ENCODE data around the gene ITM2B.

ITM2B gene

GRCh38 chr13:48311223-48311622 lies 78.2 kb downstream of the ITM2B start:
- DNase-seq (ENCODE audit: low read depth): no peak

- no peak for DNase-seq (ENCODE audit: low read depth)
Measured at GRCh38 chr13:48315969-48316650, 83.1 kb downstream of the ITM2B start.

DNA sequence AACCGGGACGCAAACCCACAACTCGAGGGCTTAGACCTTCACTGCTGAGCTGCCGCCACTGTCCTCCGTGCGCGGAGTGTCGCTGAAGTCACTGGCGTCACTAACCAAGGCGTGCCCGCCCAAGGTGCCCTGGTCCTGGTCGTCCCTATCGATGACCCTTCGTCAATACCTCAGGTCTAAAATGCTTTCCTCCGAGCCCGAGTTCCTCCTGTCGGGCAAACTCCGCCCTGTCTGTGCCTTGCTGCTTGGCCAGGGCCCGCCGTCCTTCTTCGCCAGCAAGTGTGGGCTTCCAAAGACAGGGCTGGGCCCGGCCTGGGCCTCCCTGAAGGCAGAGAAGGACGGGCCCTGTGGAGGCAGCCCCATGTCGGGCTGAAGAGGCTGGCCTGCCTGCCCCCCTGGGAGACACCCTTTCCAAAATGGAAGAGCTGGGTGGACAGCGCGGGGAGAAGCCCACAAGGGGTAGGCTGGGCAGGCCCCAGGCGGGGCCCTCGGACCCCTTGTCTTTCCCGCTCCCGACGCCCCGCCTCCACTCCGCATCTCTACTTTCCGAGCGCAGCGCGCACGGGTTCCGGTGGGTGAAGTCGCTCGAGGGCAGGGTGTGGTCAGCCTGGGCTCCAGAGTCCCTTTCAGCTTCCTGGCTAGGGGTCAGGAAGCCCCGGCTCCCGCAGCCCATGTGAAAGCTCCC lies 84.0 kb downstream of the ITM2B start:
- DNase-seq (ENCODE audit: low read depth): no peak

DNA sequence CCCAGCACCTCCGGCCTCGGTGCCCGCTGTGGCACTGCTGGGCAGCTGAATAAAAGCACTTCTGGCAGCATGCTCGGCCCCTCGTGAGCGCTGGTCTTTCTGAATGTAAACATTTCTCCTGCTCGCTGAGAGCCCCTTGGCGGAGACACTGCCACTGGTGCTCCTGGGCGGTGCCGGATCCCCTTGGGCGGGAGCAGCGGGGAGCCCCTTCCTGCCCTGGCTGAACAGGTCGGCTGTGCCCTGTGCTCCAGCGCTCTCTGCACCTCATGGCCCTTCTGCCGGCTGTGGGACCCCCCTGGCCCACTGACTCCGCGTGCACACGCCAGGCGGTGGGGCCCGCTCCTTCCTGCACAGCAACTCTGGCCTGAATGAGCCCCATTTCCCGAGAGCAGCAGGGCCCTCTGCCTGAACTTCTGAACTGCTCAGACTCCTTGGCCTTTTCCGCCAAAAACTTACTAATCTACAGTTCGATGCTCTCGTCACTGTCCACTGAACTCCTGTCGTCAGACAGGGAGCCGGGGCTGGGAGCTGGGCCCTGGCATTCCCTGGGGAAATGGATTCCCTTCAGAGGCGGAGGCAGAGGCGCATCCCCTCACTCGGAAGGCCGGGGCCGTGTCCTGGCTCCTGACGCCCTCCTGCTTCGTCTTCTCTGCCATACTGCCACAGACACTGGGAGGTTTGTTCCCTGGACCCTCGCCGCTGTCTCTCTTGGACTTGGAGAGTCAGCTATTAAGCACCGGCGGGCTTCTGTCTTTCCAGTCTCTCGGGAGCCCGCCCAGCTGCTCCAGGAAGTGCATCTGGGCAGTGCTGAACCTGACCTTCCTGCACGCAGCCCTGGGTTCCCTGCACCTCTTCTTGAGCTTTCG lies 84.7 kb downstream of the ITM2B start:
- no peak for DNase-seq (ENCODE audit: low read depth)

DNA sequence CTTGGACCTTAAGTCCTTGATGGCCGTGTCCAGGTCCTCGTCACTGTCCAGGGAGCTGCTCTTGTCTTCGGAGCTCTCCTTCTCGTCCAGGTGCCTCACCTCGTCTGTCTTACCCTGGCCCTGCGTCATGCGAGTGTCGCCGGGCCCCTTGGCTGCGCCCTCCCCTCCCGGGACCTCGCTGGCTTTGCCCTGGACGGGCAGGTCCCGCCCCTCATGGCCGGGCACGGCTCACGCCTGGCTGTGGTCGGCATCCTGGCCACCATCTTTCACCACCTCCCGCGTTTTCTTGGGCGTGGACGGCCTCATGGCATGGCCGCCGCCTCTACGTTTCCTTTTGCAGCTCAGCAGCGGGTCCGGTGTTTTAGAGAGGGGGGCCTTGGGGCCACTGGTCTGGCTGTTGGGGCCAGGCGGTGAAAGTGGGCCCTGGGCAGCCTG lies 85.4 kb downstream of the ITM2B start:
- DNase-seq (ENCODE audit: low read depth): no peak

GRCh38 chr13:48318821-48319511 lies 86.0 kb downstream of the ITM2B start:
- no peak for DNase-seq (ENCODE audit: low read depth)

Measured in stimulated activated CD8-positive, alpha-beta memory T cell treated with anti-CD3 and anti-CD28 coated beads, Interleukin-12 subunit alpha, Interleukin-12 subunit beta, amount 100 ng/mL, for 4 hours (primary cell).